Measurements from ENCODE around the gene PPP1R7. TPM values are rescaled to one million over a fixed set of nuclear protein-coding genes. Genes with fewer than 3 reads are reported as not detected.

Gene PPP1R7
- total and polyA plus RNA-seq, 2 experiments from 2014 or later, result 44.0 to 98.4 TPM

GRCh38 chr2:241223211-241224017 is 73.1 kb downstream of the PPP1R7 start:
- TF ChIP-seq CTCF (IDR thresholded peaks at IDR 0.05; ENCODE audit: low read depth, low read length), result no peak
- H3K9me3 ChIP-seq (ENCODE audit: low read depth), result no peaks in the 10 kb centered on the region
- H3K27ac ChIP-seq, result no peak overlapping the region
- H3K27me3 ChIP-seq, result no peaks in the 10 kb centered on the region
- H3K4me3 ChIP-seq, result no peak overlapping the region
- H3K4me1 ChIP-seq (ENCODE audit: low read depth), result peaks cover 5% of the 10 kb centered on the region
- DNase-seq (ENCODE audit: low read depth in 1 of 2, low spot score in 1 of 2), result peak in 1 of 2 donors; percentile 10
- H3K36me3 ChIP-seq, result peaks cover 2% of the 10 kb centered on the region

- TF ChIP-seq CTCF (IDR thresholded peaks at IDR 0.05; ENCODE audit: low read depth, low read length), result no peak
- Histone ChIP-seq H3K27ac (no peak overlapping the region), H3K4me3 (no peak overlapping the region), H3K9me3 (ENCODE audit: low read depth) (no peaks in the 10 kb centered on the region), H3K4me1 (ENCODE audit: low read depth) (peaks cover 4% of the 10 kb centered on the region), H3K36me3 (peaks cover 10% of the 10 kb centered on the region), H3K27me3 (no peaks in the 10 kb centered on the region)
- peak in 1 of 2 donors; percentile 74 for DNase-seq (ENCODE audit: low read depth in 1 of 2, low spot score in 1 of 2)
These were observed 74.0 kb downstream of the PPP1R7 start for GRCh38 chr2:241224018-241224850.

- TF ChIP-seq CTCF (IDR thresholded peaks at IDR 0.05; ENCODE audit: low read depth, low read length), result no peak
- no peak overlapping the region for H3K4me3 ChIP-seq
- peaks cover 3% of the 10 kb centered on the region for H3K4me1 ChIP-seq (ENCODE audit: low read depth)
- no peak overlapping the region for H3K27ac ChIP-seq
- H3K27me3 ChIP-seq, result no peaks in the 10 kb centered on the region
- H3K9me3 ChIP-seq (ENCODE audit: low read depth), result no peaks in the 10 kb centered on the region
- DNase-seq (ENCODE audit: low read depth in 1 of 2, low spot score in 1 of 2), result no peak
- H3K36me3 ChIP-seq, result peaks cover 17% of the 10 kb centered on the region
These were observed 74.7 kb downstream of the PPP1R7 start for GRCh38 chr2:241224851-241225438.

- H3K36me3 ChIP-seq, result peaks cover 22% of the 10 kb centered on the region
- H3K4me3 ChIP-seq, result no peak overlapping the region
- no peaks in the 10 kb centered on the region for H3K27me3 ChIP-seq
- no peak for DNase-seq (ENCODE audit: low read depth in 1 of 2, low spot score in 1 of 2)
- H3K4me1 ChIP-seq (ENCODE audit: low read depth), result peaks cover 3% of the 10 kb centered on the region
- TF ChIP-seq CTCF (IDR thresholded peaks at IDR 0.05; ENCODE audit: low read depth, low read length), result no peak
- no peaks in the 10 kb centered on the region for H3K9me3 ChIP-seq (ENCODE audit: low read depth)
- no peak overlapping the region for H3K27ac ChIP-seq
These were observed 75.3 kb downstream of the PPP1R7 start for GRCh38 chr2:241225545-241225944.

GRCh38 chr2:241225983-241226382 is 75.7 kb downstream of the PPP1R7 start:
- DNase-seq (ENCODE audit: low read depth in 1 of 2, low spot score in 1 of 2), result no peak
- no peak for TF ChIP-seq CTCF (IDR thresholded peaks at IDR 0.05; ENCODE audit: low read depth, low read length)
- no peaks in the 10 kb centered on the region for H3K27me3 ChIP-seq
- peaks cover 3% of the 10 kb centered on the region for H3K4me1 ChIP-seq (ENCODE audit: low read depth)
- no peak overlapping the region for H3K27ac ChIP-seq
- H3K9me3 ChIP-seq (ENCODE audit: low read depth), result no peaks in the 10 kb centered on the region
- H3K4me3 ChIP-seq, result no peak overlapping the region
- peaks cover 25% of the 10 kb centered on the region for H3K36me3 ChIP-seq

All from cardiac muscle cell (in vitro differentiated cells and primary cell).